Gastroesophageal sphincter (tissue), 3 donors: ENCODE results near the gene ZFAND2A.

ENCODE experiments used
- CTCF ChIP-seq, 4 experiments: fragments of 200-600 bp in 2 of 4; fragments of 450-650 bp in 2 of 4; sonication (generic) in 1 of 4; IDR thresholded peaks; one replicate each; pipeline ENCODE4 v1.5.1; 2017 to 2019; ENCODE audit warnings: antibody characterized with exemption in 4 of 4, mild to moderate bottlenecking in 2 of 4, moderate library complexity in 2 of 4
- EP300 ChIP-seq: sonication (generic); formaldehyde crosslinking; IDR thresholded peaks from one replicate; pipeline ENCODE4 v1.6.1; 2017; ENCODE audit warnings: antibody characterized with exemption, mild to moderate bottlenecking
- POLR2AphosphoS5 ChIP-seq: sonication (generic); formaldehyde crosslinking; IDR thresholded peaks from one replicate; pipeline ENCODE4 v1.6.1; 2017; ENCODE audit warnings: antibody characterized with exemption

DNA sequence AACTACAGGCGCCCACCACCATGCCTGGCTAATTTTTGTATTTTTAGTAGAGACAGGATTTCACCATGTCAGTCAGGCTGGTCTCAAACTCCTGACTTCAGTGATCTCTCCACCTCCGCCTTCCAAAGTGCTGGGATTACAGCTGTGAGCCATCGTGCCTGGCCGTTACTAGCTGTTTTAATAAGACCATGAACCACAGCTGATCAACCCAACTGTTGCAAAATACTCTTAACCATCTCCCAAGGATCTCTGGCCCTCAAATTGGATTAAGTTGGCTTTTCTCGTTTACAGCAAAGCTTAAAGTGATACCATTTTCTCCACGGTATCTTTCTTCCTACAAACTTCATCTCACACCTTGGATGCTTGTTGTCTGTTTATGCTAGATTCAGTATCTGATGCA is 18.3 kb downstream of the ZFAND2A start:
- TF ChIP-seq CTCF (IDR thresholded peaks at IDR 0.05), result no peak
- TF ChIP-seq EP300, result no peak
- TF ChIP-seq POLR2AphosphoS5, result no peak
